SIG-M5 treated with dmso at 0.1 percent for 504 hours (cell line): ENCODE measurements around the gene BMP8B.
"Not testable (repeated sequence)": the region's sequence is repeated elsewhere in the genome, so short reads cannot be mapped to it uniquely, and the experiment has no call there.

Experiments used
- DNase-seq: peaks from one replicate; lab custom pipeline; 2025; ENCODE audit not compliant: unreplicated experiment; lab: John Stamatoyannopoulos, UW

BMP8B gene

DNA sequence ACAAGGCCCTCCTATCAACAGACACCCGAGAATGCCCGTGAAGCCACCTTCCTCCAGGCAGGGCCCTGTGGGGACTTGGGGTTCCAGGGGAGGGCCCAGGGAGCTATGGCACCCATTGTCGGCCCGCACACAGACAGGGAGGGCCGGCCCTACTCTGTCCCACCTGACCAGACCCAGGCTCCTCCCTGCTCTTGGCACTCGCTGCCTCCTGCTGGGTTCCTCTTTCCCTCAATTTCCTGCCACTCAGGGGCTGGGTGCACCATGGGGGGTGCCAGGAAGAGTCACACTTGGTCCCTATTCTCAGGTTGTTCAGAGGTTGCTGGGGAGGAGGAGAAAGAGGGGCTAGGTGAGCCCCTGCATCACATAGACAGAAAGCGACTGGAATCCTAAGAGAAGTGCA is 9.5 kb downstream of the BMP8B start:
- no peak for DNase-seq

GRCh38 chr1:39778463-39779099 is 10.1 kb downstream of the BMP8B start:
- not testable (repeated sequence) for DNase-seq

- not testable (repeated sequence) for DNase-seq
Measured at GRCh38 chr1:39777896-39778295, 10.8 kb downstream of the BMP8B start.

- no peak for DNase-seq
Measured at GRCh38 chr1:39777306-39777705, 11.4 kb downstream of the BMP8B start.

- no peak for DNase-seq
Measured at GRCh38 chr1:39776886-39777285, 11.8 kb downstream of the BMP8B start.

DNA sequence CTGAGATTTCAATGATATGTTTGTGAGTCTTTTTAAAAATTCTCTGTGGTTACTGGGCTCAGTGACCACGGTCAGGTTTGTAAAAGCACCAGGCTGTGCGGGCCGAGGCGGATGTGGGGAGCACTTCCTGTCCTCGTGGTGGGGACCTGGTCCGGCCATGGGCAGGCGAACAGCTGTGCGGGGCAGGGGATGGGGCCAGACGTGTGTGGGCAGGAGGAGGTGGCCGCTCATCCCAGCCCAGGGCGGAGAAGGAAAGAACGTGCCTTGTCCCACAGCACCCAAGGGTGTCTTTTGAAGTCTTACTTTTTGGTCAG is 12.3 kb downstream of the BMP8B start:
- no peak for DNase-seq

DNA sequence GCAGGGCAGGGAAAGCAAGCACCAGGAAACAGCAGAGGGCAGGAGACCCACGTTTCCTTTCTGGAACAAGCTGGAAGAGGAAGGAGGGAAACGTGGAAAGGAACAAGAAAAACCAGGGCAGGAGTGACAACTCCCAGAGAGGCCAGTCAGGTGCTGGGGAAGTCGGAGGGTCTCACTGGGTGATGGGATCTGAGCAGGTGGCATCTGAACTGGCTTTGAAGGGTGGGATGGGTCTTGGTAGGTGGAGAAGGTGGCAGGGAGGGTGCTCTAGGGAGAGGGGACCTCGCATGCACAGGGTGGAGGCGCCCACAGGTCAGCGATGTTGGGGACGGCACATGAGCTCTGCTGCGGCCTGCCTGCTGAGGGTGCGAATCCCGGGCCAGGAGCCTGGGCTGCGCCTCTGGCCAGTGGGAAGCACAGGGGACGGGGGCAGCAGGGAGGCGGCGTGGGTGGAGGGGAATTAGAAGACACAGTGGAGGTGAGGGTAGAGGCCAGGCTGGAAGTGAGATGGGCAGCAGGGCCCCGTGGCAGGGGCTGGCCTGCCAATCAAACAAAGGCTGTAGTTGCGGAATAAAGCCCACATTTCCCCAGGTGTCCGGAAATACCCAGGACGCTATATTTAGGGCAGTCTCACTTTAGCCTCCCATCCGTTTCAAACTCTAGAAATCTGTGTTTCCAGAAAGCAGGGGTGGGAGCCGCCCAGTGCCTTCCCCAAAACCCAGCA is 12.8 kb downstream of the BMP8B start:
- not testable (repeated sequence) for DNase-seq

GRCh38 chr1:39775141-39775540 is 13.5 kb downstream of the BMP8B start:
- not testable (repeated sequence) for DNase-seq

GRCh38 chr1:39773369-39773979 is 15.2 kb downstream of the BMP8B start:
- not testable (repeated sequence) for DNase-seq

GRCh38 chr1:39771022-39771532 is 17.6 kb downstream of the BMP8B start, which contains the start of gene OXCT2:
TSS of gene OXCT2 (minus strand) at chr1:39771348. CDS start at chr1:39771255, 93 bp downstream.
- not testable (repeated sequence) for DNase-seq

DNA sequence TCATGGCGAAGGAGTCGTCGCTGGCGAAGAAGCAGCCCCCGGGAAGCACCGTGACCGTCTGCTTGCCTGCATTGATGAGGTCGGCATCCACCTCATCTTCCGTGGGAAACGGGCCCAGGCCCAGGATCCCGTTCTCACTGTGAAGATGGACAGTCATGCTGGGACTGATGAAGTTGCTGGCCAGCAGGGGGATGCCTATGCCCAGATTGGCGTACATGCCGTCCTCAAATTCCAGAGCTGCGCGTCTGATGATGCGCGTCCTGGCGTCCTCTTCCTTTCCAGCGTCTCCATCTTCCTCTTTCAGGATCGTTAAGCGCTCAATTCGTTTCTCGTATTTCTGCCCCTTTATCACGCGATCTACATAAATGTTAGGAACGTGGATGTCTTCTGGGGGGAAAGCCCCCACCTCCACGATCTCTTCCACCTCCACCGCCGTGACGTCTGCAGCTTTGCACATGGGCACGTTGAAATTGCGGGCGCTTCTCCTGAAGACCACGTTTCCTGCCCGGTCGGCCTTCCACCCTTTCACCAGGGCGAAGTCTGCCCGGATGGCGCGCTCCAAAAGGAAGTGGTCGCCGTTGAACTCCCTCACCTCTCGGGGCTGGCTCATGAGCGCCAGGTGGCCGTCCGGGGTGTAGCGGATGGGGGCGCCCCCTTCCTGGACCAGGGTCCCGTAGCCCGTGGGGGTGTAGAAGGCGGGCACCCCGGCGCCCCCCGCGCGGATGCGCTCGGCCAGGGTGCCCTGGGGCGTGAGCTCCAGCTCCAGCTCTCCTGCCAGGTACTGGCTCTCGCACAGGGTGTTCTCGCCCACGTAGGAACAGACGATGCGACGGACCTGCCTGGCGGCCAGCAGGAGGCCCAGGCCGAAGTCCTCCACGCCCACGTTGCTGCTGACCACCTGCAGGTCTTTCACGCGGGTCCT is 18.3 kb downstream of the BMP8B start:
- DNase-seq = not testable (repeated sequence)

- not testable (repeated sequence) for DNase-seq
Measured at GRCh38 chr1:39769502-39769901, 19.2 kb downstream of the BMP8B start.

DNA sequence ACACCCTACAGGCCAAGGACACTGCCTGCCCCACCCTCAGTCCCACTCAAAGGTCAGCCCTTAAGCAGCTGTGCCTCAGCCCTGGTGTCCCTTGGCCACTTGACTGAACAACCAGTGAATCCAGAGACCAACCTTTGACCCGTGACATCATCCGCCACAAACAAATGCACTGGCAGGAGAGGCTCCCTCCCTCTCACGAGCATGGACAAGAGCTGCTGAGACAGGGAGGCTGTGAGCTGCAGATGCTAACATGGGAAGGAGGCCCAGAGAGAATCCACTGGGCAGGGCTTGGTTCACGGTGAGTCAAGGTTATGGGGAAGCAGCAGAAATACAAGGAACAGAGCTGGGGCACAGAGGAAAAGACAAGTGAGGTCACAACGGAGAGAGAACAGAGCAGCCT is 22.2 kb downstream of the BMP8B start:
- not testable (repeated sequence) for DNase-seq

GRCh38 chr1:39764512-39764911 is 24.2 kb downstream of the BMP8B start:
- not testable (repeated sequence) for DNase-seq

- not testable (repeated sequence) for DNase-seq
Measured at GRCh38 chr1:39763619-39764374, 24.9 kb downstream of the BMP8B start.

GRCh38 chr1:39762550-39763540 is 25.8 kb downstream of the BMP8B start:
- no peak for DNase-seq

DNA sequence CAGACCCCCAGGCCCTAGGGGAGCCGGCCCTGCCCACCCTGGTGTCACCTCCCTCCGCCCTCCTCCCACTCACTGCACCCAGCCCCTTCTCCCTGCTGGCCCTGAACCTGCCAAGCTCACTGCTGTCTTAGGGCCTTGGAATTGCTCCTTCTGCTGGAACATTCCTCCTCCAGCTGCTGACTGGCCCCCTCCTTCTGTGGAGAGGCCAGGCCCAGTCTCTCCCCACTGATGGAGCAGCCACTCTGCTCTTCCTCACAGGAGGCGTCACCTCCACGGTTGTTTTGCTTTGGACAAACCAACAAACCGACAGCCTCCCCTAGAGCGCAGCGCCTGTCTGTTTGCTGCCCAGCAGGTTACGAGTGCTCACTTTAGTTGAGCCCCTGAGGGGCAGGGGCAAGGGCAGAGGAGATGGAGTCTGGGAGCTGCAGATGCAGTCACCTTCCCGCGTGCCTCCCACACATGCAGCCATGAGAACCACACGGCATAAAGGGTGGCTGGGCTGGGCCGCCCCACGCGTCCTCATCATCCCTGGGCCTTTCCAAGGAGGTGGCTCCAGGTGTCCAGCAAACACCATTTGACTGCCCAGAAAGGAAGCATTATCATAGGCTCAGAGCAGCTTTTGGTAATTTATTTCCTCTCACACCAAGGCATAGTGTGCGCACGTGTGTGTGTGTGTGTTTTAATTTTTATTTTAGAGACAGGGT is 27.0 kb downstream of the BMP8B start:
- DNase-seq = no peak

GRCh38 chr1:39761016-39761415 is 27.6 kb downstream of the BMP8B start:
- DNase-seq = no peak
